Midbrain (tissue), 1 donor: ENCODE data around the gene FAM117A.
"Not testable (repeated sequence)": the region's sequence is repeated elsewhere in the genome, so short reads cannot be mapped to it uniquely, and the experiment has no call there.

Experiments
- DNase-seq: peaks from one replicate; lab custom pipeline; 2025; lab: John Stamatoyannopoulos, UW

The FAM117A gene

DNA sequence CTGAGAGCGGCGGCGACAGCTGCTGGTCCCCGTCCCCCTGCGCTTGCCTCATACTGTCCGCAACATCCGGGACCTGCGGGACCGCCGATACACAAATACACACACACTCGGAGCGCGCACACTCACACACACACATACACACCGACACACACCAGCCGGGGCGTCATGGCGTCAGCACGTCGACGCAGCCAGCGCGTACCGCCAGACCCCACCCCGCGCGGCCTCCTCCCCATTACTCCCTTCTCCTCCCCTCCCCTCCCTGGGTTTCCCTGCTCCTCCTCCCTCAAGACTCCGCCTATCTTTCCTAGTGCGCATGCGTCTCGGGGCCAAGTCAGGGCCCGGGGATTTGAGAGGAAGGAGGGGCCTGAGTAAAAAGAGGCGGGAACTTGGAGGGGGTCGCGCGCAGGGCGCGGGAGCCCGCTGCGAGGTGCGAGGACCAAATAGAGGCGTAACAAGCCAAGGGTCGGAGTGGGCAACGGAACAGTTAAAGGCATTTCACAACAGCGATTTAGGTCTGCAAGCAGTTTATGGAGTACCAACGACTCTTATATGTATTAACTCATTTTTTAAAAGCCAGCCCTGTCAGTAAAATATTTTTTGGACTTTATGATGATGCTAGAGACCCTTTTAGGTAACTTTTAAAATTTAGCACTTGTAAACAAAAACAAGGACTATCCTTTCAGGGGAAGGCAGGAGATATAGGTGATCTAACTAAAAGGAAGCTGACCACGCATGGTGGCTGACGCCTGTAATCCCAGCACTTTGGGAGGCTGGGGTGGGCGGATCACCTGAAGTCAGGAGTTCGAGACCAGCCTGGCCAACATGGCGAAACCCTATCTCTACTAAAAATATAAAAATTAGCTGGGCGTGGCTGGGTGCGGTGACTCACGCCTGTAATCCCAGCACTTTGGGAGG is 85.7 kb downstream of the FAM117A start, which contains the start of gene SPOP:
Gene SPOP (minus strand): TSS at position 165 of the 915 bp plus-strand sequence. CDS start 55,287 bp downstream, outside the sequence.
- DNase-seq = peak; percentile 99

DNA sequence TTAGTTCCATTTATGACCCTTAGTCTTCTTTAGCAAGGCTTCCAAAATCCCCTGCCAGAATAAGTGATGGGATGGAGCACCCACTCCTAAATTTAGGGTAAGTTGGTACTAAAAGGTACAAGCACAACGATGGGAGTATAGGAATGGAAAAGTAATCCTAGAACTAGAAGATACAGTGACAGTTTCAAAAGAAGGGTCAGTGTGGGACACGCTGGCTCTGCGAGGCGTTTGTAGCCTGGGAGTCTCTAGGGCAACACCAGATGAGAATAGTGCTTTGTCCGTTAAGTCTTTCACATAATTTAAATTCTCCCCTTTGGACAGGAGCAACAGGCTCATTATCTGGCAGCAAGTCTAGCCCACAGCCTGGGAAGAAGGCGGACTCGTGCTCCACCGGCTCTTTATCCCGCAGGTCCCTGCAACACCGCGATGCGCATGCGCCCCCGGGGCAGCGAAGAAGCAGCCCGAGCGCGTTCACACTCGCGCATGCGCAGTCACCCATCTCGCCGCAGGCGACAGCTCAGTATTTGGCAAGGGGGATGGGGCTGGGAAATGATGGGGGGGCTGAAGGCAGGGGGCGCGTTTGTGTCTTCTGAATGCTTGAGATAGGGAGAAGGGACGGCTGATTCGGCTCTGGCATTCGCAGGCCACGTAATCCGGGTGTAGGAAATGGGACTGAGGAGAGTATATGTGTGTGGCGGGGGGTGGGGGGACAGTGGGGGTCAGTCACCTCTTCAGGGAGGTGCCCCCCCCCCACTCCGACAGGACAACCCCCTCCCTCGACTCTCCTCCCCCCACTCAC is 86.6 kb downstream of the FAM117A start:
- DNase-seq = peak; percentile 92

DNA sequence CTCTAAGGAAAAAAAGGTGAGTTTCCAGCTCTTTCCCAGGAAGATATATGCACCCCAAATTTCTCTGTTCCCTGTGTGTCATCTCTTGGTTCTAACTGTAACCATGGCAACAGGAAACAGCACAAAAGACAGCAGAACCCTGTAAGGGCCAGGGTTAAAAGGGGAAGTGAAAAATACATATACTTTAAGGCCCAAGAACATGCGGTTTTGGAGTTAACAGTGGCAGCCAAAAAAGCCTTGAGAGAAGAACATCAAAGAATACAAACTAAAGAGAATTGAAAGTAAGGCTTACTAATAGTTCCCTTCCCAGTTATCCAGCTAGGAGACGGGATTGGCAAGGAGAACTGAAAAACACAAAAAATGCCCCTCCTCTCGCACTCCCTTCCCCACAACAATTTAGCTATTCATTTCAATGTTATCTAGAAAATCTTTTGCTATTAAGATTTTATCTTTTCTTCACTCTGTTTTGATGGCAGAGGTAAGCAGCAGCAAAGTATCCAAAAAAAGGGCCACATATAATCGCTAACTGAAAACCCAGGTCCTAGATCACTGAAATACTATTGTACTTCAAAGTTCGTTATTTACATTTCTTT is 87.6 kb downstream of the FAM117A start:
- peak; percentile 21 for DNase-seq

DNA sequence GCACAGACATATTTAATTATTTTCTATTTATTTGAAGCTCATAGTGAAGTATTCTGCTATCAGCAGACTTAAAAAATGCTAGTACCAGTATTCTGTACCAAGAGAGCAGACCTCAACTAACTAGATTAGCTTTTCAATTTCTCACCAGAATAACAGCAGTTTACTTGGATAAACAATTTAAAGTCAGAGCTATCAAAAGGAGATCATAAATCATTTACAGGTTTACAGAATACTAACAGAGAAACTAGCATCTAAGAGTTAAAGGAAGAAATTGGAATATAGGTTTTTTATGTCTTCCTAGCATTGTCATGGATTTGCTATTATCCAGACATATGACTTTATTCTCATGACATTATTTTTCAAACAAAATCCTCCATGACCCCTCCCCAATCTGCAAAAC is 89.4 kb downstream of the FAM117A start:
- DNase-seq = no peak

DNA sequence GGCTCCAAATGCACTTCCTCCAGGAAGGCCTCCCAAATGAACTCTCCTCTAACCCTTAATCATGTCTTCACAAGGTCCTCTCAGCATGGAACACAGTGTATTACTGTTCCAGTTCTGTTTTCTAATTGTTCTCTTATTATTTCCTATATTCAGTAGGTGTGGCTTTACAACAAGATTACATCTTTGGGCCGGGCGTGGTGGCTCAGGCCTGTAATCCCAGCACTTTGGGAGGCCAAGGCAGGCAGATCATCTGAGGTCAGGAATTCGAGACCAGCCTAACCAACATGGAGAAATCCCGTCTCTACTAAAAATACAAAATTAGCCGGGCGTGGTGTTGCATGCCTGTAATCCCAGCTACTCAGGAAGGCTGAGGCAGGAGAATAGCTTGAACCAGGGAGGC is 90.3 kb downstream of the FAM117A start:
- DNase-seq = not testable (repeated sequence)

DNA sequence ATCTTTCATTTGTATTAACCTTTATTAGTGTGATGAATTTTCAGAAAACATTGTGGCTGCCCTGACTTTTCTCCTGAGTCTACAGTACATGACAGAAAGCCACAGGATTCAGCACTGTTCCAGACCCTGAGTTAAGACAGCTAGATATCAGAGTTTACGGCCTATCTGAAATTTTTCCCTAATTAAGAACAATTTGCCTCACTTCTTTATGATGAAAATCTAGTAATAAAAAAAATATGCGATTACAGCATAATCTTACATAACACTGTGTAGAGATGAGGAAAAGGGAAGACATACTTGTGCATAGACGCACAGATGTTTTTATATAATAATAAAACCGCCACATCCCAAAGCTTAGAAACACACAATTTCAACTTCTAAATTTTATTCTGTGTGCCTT is 93.3 kb downstream of the FAM117A start:
- no peak for DNase-seq

DNA sequence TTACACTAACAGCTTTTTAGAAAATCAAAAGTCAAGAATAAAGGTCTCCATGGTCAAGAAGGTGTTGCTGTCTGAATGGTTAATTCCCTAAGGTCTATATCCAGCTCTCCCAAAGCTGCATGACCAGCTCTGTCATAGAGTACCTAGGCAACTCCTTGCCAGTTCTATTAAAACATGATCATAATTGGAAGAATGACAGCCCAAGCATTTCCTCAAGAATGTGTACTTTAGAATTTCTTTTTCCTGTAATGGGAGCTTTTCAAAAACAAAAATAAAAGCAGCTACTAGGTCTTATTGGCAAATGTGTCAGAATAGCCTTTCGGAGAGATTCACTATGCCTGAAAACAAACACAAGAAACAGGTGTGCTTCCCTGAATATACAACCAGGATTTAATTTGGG is 93.9 kb downstream of the FAM117A start:
- no peak for DNase-seq

DNA sequence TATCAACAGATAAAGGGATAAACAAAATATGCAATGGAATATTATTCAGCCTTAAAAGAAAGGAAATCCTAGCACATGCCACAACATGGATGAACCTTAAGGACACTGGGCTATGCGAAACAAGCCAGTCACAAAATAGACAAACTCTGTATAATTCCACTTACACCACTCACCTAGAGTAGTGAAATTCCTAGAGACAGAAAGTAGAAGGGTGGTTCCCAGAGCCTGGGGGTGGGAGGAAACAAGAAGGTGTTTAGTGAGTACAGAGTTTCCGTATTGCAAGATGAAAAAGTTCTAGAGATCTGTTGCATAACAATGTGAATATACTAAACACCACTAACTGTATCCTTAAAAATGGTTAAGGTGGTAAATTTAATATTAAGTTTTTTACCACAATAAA is 96.1 kb downstream of the FAM117A start:
- DNase-seq = no peak

DNA sequence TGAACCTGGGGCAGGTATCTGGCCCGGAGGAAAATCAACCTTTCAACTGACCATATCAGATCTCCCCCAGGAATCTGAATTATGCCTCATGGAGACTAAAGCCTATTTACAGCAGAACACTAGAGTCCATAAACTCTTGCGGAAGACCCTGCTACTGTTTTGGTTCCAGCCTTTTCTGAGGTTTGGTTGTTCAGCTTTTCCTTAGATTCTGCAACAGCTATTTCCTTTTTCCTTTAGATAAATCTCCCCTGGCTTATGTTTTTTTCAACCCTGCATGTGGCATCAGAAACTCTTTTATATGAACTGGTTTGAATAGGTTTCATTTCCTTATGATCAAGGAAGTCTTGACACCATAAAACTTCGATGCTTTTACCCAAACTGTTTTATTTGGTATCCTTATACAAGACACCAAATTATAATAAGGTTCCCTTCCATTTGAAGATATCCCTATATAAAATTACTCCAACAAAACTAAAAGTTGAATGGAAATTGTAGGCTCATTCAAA is 99.2 kb downstream of the FAM117A start:
- DNase-seq = no peak
